DOHH2 (cell line): ENCODE data around the gene GLOD5.
"Not testable (repeated sequence)": the region's sequence is repeated elsewhere in the genome, so short reads cannot be mapped to it uniquely, and the experiment has no call there.

Source experiments
- H3F3A ChIP-seq: fragments of 200-600 bp; sonication (generic), shearing (Covaris generic); 2 replicates; pipeline ENCODE4 v1.6.0; 2016; ENCODE audit warnings: antibody characterized with exemption, mild to moderate bottlenecking; ENCODE audit not compliant: control insufficient read depth, insufficient read depth
- H3K27ac ChIP-seq: fragments of 200-600 bp; sonication (generic); 2 replicates; pipeline ENCODE4 v1.5.1; 2014; ENCODE audit warnings: low read depth, mild to moderate bottlenecking, low read length, moderate library complexity
- H3K27me3 ChIP-seq: fragments of 200-600 bp; sonication (generic); 2 replicates; pipeline ENCODE4 v1.6.1; 2014; ENCODE audit warnings: mild to moderate bottlenecking, low read length, mixed read lengths; ENCODE audit not compliant: control insufficient read depth
- H3K36me3 ChIP-seq: fragments of 200-600 bp; sonication (generic); 2 replicates; pipeline ENCODE4 v1.6.1; 2014; ENCODE audit warnings: mild to moderate bottlenecking, low read length, moderate library complexity, mixed read lengths; ENCODE audit not compliant: control insufficient read depth
- H3K4me1 ChIP-seq: fragments of 200-600 bp; sonication (generic); 2 replicates; pipeline ENCODE4 v1.6.1; 2014; ENCODE audit warnings: mild to moderate bottlenecking, low read length, mixed read lengths; ENCODE audit not compliant: control insufficient read depth
- H3K4me2 ChIP-seq: fragments of 200-600 bp; sonication (generic); 2 replicates; pipeline ENCODE4 v1.6.0; 2014; ENCODE audit warnings: mild to moderate bottlenecking, low read length, moderate library complexity
- H3K4me3 ChIP-seq: fragments of 200-600 bp; sonication (generic); 2 replicates; pipeline ENCODE4 v1.5.1; 2014; ENCODE audit warnings: mild to moderate bottlenecking, low read length, mixed read lengths
- H3K79me2 ChIP-seq: fragments of 200-600 bp; sonication (generic); 2 replicates; pipeline ENCODE4 v1.6.1; 2014; ENCODE audit warnings: mild to moderate bottlenecking, low read length, mixed read lengths; ENCODE audit not compliant: control insufficient read depth
- H3K9me2 ChIP-seq: fragments of 200-600 bp; sonication (generic); replicated peaks from 2 replicates; pipeline ENCODE4 v1.6.1; 2014; ENCODE audit warnings: mild to moderate bottlenecking, low read length, mixed read lengths; ENCODE audit not compliant: control insufficient read depth
- H3K9me3 ChIP-seq: fragments of 200-600 bp; sonication (generic); 2 replicates; pipeline ENCODE4 v1.6.1; 2014; ENCODE audit warnings: antibody characterized with exemption, low read length, mixed read lengths; ENCODE audit not compliant: control insufficient read depth, insufficient read depth
- H4K20me1 ChIP-seq: fragments of 200-600 bp; sonication (generic); 2 replicates; pipeline ENCODE4 v1.6.0; 2014; ENCODE audit warnings: low read depth, mild to moderate bottlenecking, antibody characterized with exemption, low read length, moderate library complexity; ENCODE audit not compliant: control insufficient read depth, insufficient read depth
- EZH2phosphoT487 ChIP-seq: fragments of 200-600 bp; sonication (generic); IDR thresholded peaks from 2 replicates; pipeline ENCODE4 v1.6.1; 2017; ENCODE audit warnings: borderline replicate concordance, mild to moderate bottlenecking, antibody characterized with exemption, low read length, moderate library complexity, mixed read lengths
- TF ChIP-seq, protein P1 (sequence below): fragments of 200-600 bp; sonication (generic); IDR thresholded peaks from one replicate; pipeline ENCODE4 v1.5.1; 2014; ENCODE audit warnings: antibody characterized with exemption, mild to moderate bottlenecking, low read depth, low read length; ENCODE audit not compliant: poor library complexity, severe bottlenecking

The GLOD5 gene

DNA sequence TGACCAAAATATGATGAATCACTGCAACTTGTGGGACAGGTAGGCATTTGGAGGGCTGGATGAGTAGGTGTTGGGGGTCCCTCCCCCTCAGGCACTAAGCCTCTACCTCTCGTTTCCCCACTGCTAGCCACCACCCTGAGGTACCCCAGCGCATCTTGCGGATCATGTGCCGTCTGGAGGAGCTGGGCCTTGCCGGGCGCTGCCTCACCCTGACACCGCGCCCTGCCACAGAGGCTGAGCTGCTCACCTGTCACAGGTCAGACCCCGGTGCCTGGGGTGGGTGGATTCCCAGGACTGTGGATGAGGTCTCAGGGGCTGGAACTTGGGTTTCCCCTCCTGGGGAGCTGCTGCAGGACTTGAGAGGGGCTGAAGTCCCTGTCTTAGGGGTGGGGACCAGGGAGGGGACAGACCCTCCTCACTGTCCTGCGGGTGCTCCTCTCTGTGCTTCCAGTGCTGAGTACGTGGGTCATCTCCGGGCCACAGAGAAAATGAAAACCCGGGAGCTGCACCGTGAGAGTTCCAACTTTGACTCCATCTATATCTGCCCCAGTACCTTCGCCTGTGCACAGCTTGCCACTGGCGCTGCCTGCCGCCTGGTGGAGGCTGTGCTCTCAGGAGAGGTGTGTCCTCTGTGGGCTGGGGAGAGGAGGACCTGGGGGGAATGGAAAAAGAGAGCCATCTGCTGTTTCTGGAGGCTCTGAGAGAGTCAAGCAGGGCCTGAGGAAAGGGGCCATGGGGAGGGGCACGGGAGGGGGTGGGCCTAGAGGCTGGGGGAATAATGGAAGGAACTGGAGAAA is 54.7 kb downstream of the GLOD5 start:
- Histone ChIP-seq H3K4me1 (no peaks in the 10 kb centered on the region), H4K20me1 (no peaks in the 10 kb centered on the region), H3K4me3 (no peak overlapping the region), H3K36me3 (no peaks in the 10 kb centered on the region), H3K27ac (no peak overlapping the region), H3K27me3 (no peaks in the 10 kb centered on the region), H3K4me2 (no peak overlapping the region), H3K79me2 (no peaks in the 10 kb centered on the region), H3K9me3 (no peaks in the 10 kb centered on the region), H3F3A (no peaks in the 10 kb centered on the region), H3K9me2 (no peaks in the 10 kb centered on the region)
- TF ChIP-seq EZH2phosphoT487: no peak
- TF ChIP-seq, protein P1, sequence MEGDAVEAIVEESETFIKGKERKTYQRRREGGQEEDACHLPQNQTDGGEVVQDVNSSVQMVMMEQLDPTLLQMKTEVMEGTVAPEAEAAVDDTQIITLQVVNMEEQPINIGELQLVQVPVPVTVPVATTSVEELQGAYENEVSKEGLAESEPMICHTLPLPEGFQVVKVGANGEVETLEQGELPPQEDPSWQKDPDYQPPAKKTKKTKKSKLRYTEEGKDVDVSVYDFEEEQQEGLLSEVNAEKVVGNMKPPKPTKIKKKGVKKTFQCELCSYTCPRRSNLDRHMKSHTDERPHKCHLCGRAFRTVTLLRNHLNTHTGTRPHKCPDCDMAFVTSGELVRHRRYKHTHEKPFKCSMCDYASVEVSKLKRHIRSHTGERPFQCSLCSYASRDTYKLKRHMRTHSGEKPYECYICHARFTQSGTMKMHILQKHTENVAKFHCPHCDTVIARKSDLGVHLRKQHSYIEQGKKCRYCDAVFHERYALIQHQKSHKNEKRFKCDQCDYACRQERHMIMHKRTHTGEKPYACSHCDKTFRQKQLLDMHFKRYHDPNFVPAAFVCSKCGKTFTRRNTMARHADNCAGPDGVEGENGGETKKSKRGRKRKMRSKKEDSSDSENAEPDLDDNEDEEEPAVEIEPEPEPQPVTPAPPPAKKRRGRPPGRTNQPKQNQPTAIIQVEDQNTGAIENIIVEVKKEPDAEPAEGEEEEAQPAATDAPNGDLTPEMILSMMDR: no peak

DNA sequence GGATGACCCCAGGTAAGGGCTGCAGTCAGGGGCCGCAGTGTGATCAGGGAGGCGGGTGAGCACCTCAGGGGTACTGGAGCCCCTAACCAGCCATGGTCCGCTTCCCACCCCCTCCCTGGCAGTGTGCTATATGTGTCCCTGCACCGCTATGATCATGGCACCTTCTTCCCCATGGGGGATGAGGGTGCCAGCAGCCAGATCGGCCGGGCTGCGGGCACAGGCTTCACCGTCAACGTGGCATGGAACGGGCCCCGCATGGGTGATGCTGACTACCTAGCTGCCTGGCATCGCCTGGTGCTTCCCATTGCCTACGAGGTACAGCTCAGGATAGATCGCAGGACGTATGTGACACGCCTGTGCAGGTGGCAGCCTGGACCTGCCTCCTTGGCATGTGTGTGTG is 56.6 kb downstream of the GLOD5 start:
- Histone ChIP-seq H3F3A (no peaks in the 10 kb centered on the region), H3K4me2 (no peak overlapping the region), H3K27me3 (no peaks in the 10 kb centered on the region), H3K36me3 (no peaks in the 10 kb centered on the region), H3K27ac (no peak overlapping the region), H3K4me3 (no peak overlapping the region), H3K9me2 (no peaks in the 10 kb centered on the region), H4K20me1 (no peaks in the 10 kb centered on the region), H3K79me2 (no peaks in the 10 kb centered on the region), H3K9me3 (no peaks in the 10 kb centered on the region), H3K4me1 (no peaks in the 10 kb centered on the region)
- TF ChIP-seq EZH2phosphoT487: no peak
- TF ChIP-seq, protein P1: no peak

DNA sequence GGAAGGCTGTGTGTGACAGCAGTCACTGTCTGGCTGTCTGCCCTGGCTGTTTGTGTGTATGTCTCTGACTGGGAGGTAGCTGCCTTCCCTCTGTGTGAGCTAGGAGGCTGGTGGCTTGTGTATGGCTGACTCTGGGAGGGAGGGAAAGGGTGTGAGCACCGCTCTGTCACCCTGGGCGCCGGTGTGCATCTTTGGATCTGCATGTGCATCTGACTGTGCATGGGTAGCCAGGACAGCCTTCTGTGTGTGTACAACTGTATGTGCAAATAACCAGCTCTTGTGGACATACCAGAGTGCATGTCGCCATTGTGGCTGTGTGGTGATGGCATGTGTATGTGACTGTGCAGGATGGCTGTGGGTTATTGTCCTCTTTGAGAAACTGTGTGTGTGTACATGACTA is 57.3 kb downstream of the GLOD5 start:
- no peak for TF ChIP-seq EZH2phosphoT487
- TF ChIP-seq, protein P1: no peak
- H3K27ac ChIP-seq: no peak overlapping the region
- H3K9me2 ChIP-seq: no peaks in the 10 kb centered on the region
- no peaks in the 10 kb centered on the region for H3F3A ChIP-seq
- H3K4me2 ChIP-seq: no peak overlapping the region
- H3K4me1 ChIP-seq: no peaks in the 10 kb centered on the region
- H3K4me3 ChIP-seq: no peak overlapping the region
- H3K9me3 ChIP-seq: no peaks in the 10 kb centered on the region
- no peaks in the 10 kb centered on the region for H3K27me3 ChIP-seq
- H3K79me2 ChIP-seq: no peaks in the 10 kb centered on the region
- H3K36me3 ChIP-seq: no peaks in the 10 kb centered on the region
- no peaks in the 10 kb centered on the region for H4K20me1 ChIP-seq

DNA sequence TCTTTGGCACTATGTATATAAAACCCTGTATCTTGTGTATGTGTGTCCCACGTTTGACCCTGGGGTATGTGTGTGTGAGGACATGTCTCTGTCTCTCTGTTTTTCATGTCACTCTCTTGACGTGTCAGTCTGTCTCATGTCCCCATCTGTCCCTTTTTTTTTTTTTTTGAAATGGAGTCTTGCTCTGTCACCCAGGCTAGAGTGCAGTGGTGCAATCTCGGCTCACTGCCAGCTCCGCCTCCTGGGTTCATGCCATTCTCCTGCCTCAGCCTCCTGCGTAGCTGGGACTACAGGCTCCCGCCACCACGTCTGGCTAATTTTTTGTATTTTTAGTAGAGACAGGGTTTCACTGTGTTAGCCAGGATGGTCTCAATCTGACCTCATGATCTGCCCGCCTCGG is 57.8 kb downstream of the GLOD5 start:
- not testable (repeated sequence) for H3K27me3 ChIP-seq, H4K20me1 ChIP-seq, H3K4me1 ChIP-seq, H3K79me2 ChIP-seq, H3K4me3 ChIP-seq, H3F3A ChIP-seq, H3K4me2 ChIP-seq, H3K9me3 ChIP-seq, H3K36me3 ChIP-seq, H3K9me2 ChIP-seq, H3K27ac ChIP-seq
